Embryonic facial prominence (tissue), 1 donor: Measurements from ENCODE around the gene ICE1.
"Not testable (repeated sequence)": the region's sequence is repeated elsewhere in the genome, so short reads cannot be mapped to it uniquely, and the experiment has no call there.

Source experiments
- DNase-seq: peaks from one replicate; pipeline ENCODE4 v3.0.0-alpha.2; 2016; ENCODE audit errors: extremely low spot score

ICE1 gene

GRCh38 chr5:5421961-5422818 is at the start of gene ICE1:
Gene ICE1 (plus strand): TSS chr5:5422677. CDS start chr5:5422916, 239 bp downstream.
- DNase-seq: peak; percentile 97

- DNase-seq: no peak
Observed at GRCh38 chr5:5372930-5373329, 49.5 kb upstream of the ICE1 start.

- no peak for DNase-seq
Observed at GRCh38 chr5:5373351-5373989, 49.0 kb upstream of the ICE1 start.

GRCh38 chr5:5374009-5374715 is 48.3 kb upstream of the ICE1 start:
- DNase-seq: no peak

GRCh38 chr5:5377780-5378179 is 44.7 kb upstream of the ICE1 start:
- no peak for DNase-seq

GRCh38 chr5:5378531-5378930 is 43.9 kb upstream of the ICE1 start:
- DNase-seq: no peak

- no peak for DNase-seq
Observed at GRCh38 chr5:5380298-5380697, 42.2 kb upstream of the ICE1 start.

GRCh38 chr5:5381310-5381913 is 41.1 kb upstream of the ICE1 start:
- peak; percentile 81 for DNase-seq

GRCh38 chr5:5383461-5383860 is 39.0 kb upstream of the ICE1 start:
- no peak for DNase-seq

GRCh38 chr5:5384660-5385330 is 37.7 kb upstream of the ICE1 start:
- DNase-seq: no peak

GRCh38 chr5:5385331-5385662 is 37.2 kb upstream of the ICE1 start:
- DNase-seq: no peak

GRCh38 chr5:5386329-5386728 is 36.1 kb upstream of the ICE1 start:
- DNase-seq: no peak

- DNase-seq: no peak
Observed at GRCh38 chr5:5387192-5387591, 35.3 kb upstream of the ICE1 start.

- DNase-seq: no peak
Observed at GRCh38 chr5:5387777-5388176, 34.7 kb upstream of the ICE1 start.

- not testable (repeated sequence) for DNase-seq
Observed at GRCh38 chr5:5390121-5390869, 32.2 kb upstream of the ICE1 start.

- DNase-seq: not testable (repeated sequence)
Observed at GRCh38 chr5:5392504-5392903, 30.0 kb upstream of the ICE1 start.

GRCh38 chr5:5394384-5394986 is 28.0 kb upstream of the ICE1 start:
- DNase-seq: not testable (repeated sequence)

GRCh38 chr5:5395093-5395492 is 27.4 kb upstream of the ICE1 start:
- DNase-seq: not testable (repeated sequence)

GRCh38 chr5:5398071-5398470 is 24.4 kb upstream of the ICE1 start:
- no peak for DNase-seq

- DNase-seq: no peak
Observed at GRCh38 chr5:5401095-5401494, 21.4 kb upstream of the ICE1 start.

GRCh38 chr5:5403741-5404140 is 18.7 kb upstream of the ICE1 start:
- no peak for DNase-seq
